Measurements from ENCODE around the gene CDX1. TPM values are rescaled to one million over a fixed set of nuclear protein-coding genes. Genes with fewer than 3 reads are reported as not detected.

CDX1 gene
- total and polyA plus RNA-seq, 2 of the 8 experiments (the other 6 are each of a cell fraction or from before 2014, with no cell fraction given), result not detected

DNA sequence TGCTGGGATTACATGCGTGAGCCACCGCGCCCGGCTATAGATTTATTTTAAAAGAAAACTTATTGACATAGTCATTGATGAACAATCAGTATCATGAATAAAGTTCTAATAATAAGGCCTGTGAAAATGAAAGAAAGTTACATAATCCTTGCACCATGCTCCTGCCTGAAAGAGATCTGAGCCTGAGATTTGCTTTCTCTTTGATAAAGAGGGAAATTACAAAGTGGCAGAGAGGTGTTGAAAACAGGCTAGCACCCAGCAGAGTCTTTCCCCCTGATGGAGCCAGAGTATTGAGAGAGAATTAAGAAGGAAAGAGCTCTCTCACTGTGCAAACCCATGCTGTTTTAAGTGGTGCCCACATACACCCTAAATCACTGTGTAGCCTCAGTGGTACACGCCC is 60.5 kb downstream of the CDX1 start:
- no peak overlapping the region for H3K27ac ChIP-seq (ENCODE audit: low read depth, low read length)
- peaks cover 0 to 4% (median 0%) of the 10 kb centered on the region in 4 experiments; a peak in 1 of 7 replicates for H3K4me1 ChIP-seq (replicated peaks in 1 of 4; ENCODE audit: control insufficient read depth in 3 of 4, insufficient read depth in 4 of 4, low read length in 3 of 4)
- H3K27me3 ChIP-seq (replicated peaks in 1 of 4; ENCODE audit: control insufficient read depth in 3 of 4, extremely low read depth in 1 of 4, insufficient read depth in 3 of 4, low read length in 3 of 4), result no peaks in the 10 kb centered on the region
- H3K56ac ChIP-seq (replicated peaks; ENCODE audit: insufficient read length, low read depth, low read length), result no peak overlapping the region
- no peaks in the 10 kb centered on the region for H3K9me3 ChIP-seq (ENCODE audit: insufficient read depth in 2 of 2, low read depth in 1 of 2, low read length in 1 of 2)
- no peak overlapping the region for H3K23ac ChIP-seq (ENCODE audit: insufficient read length)
- no peak overlapping the region for H3K18ac ChIP-seq (ENCODE audit: extremely low read depth, low read length)
- H2BK120ac ChIP-seq (replicated peaks; ENCODE audit: low read depth, low read length), result no peak overlapping the region
- DNase-seq (ENCODE audit: low read depth in 1 of 2, low spot score in 2 of 2), result no peak
- H3K23me2 ChIP-seq (ENCODE audit: low read depth, low read length), result no peaks in the 10 kb centered on the region
- no peaks in the 10 kb centered on the region for H3K79me2 ChIP-seq (ENCODE audit: control insufficient read depth in 1 of 2, insufficient read depth in 2 of 2, low read length in 2 of 2)
- H3K4me3 ChIP-seq (ENCODE audit: extremely low read depth in 1 of 4, insufficient read depth in 2 of 4, low read depth in 3 of 4, low read length in 4 of 4), result no peak overlapping the region
- H4K8ac ChIP-seq (ENCODE audit: extremely low read depth, insufficient read depth, low read length), result no peak overlapping the region
- no peak overlapping the region for H3K4ac ChIP-seq (replicated peaks; ENCODE audit: insufficient read length, low read depth, low read length)
- H4K20me1 ChIP-seq (replicated peaks in 1 of 2; ENCODE audit: control insufficient read depth in 1 of 2, insufficient read depth in 2 of 2, low read length in 2 of 2), result no peaks in the 10 kb centered on the region
- no peak overlapping the region for H2AK5ac ChIP-seq (ENCODE audit: low read depth, low read length)
- POLR2A ChIA-PET (ENCODE audit: partially characterized antibody), result no interaction called here
- CTCF ChIA-PET (ENCODE audit: partially characterized antibody), result interaction anchor here (0.8 to 1.9 kb wide), 10 partner anchors 8 to 130 kb away, joined by 3 to 8 read pairs (median 4); no protein-coding TSS in a partner anchor
- no peaks in the 10 kb centered on the region for H3K36me3 ChIP-seq (ENCODE audit: control insufficient read depth in 2 of 4, insufficient read depth in 4 of 4, low read length in 3 of 4)
- WGBS, 2 experiments (ENCODE audit: extremely low coverage in 1 of 2, insufficient coverage in 1 of 2, insufficient read length in 1 of 2, insufficient replicate concordance in 2 of 2, low coverage in 1 of 2, low lambda C conversion rate in 2 of 2, missing lambda C conversion rate in 1 of 2), result 100% methylated on average over 5 of the region's 5 CpGs; no CpG with 5 or more reads in 1 of the 2 experiments
- no peaks in the 10 kb centered on the region for H3K79me1 ChIP-seq (ENCODE audit: low read depth, low read length)
- no peak overlapping the region for H2BK15ac ChIP-seq (ENCODE audit: low read length)
- H4K5ac ChIP-seq (ENCODE audit: insufficient read length, low read depth, low read length), result no peak overlapping the region
- H2BK20ac ChIP-seq (ENCODE audit: low read length), result no peak overlapping the region
- H3K4me2 ChIP-seq (ENCODE audit: insufficient read depth in 1 of 2, low read depth in 2 of 2, low read length in 2 of 2), result no peak overlapping the region
- H2BK5ac ChIP-seq (ENCODE audit: low read depth, low read length), result no peak overlapping the region; the same call in 1 of the 2 replicates
- FAIRE-seq, result no peak
- no peak overlapping the region for H2BK12ac ChIP-seq (ENCODE audit: low read depth, low read length)
- no peak overlapping the region for H3K14ac ChIP-seq (ENCODE audit: insufficient read length)
- no peak overlapping the region for H4K91ac ChIP-seq (replicated peaks; ENCODE audit: insufficient read length, low read length)
- H2AFZ ChIP-seq (ENCODE audit: low read length), result no peak overlapping the region
- H3K9ac ChIP-seq (replicated peaks in 1 of 4; ENCODE audit: extremely low read depth in 1 of 4, low read depth in 3 of 4, low read length in 3 of 4), result no peak overlapping the region
- TF ChIP-seq TBP (IDR thresholded peaks at IDR 0.05; ENCODE audit: low read depth, low read length), result no peak
- TF ChIP-seq RFX5 (IDR thresholded peaks at IDR 0.05; ENCODE audit: borderline replicate concordance, low read depth, low read length), result no peak
- TF ChIP-seq EZH2 (IDR thresholded peaks at IDR 0.05; ENCODE audit: low read depth, low read length, severe bottlenecking), result no peak
- no peak for TF ChIP-seq CTBP2 (IDR thresholded peaks at IDR 0.05; ENCODE audit: borderline replicate concordance, insufficient read depth, insufficient read length, low read length)
- TF ChIP-seq HDAC6 (IDR thresholded peaks at IDR 0.05; ENCODE audit: low read depth, low read length), result no peak
- TF ChIP-seq CTCF (IDR thresholded peaks at IDR 0.05; ENCODE audit: control extremely low read depth in 1 of 3, insufficient read depth in 1 of 3, low read depth in 1 of 3, low read length in 3 of 3), result no peak
- TF ChIP-seq EGR1 (IDR thresholded peaks at IDR 0.05; ENCODE audit: borderline replicate concordance, low read depth, low read length), result no peak
- TF ChIP-seq, protein P1, sequence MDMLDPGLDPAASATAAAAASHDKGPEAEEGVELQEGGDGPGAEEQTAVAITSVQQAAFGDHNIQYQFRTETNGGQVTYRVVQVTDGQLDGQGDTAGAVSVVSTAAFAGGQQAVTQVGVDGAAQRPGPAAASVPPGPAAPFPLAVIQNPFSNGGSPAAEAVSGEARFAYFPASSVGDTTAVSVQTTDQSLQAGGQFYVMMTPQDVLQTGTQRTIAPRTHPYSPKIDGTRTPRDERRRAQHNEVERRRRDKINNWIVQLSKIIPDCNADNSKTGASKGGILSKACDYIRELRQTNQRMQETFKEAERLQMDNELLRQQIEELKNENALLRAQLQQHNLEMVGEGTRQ (IDR thresholded peaks at IDR 0.05; ENCODE audit: low read length), result no peak
- TF ChIP-seq SRF (IDR thresholded peaks at IDR 0.05; ENCODE audit: low read depth, low read length), result no peak
- TF ChIP-seq SIN3A (conservative IDR thresholded peaks at IDR 0.05 in 1 of 2, IDR thresholded peaks at IDR 0.05 in 1 of 2; ENCODE audit: low read depth in 1 of 2, low read length in 2 of 2), result no peak

All from H1 (cell line).